ENCODE results near the gene LRRC32. TPM values are rescaled to one million over a fixed set of nuclear protein-coding genes. Genes with fewer than 3 reads are reported as not detected.

The LRRC32 gene
- total RNA-seq, 1 donor from 2014 or later = 0.39 TPM

- TF ChIP-seq CTCF (IDR thresholded peaks at IDR 0.05; ENCODE audit: partially characterized antibody, unreplicated experiment) = no peak
- Mint-ChIP-seq H3K4me1 (ENCODE audit: low read depth, unreplicated experiment) (no peaks in the 10 kb centered on the region), H3K27ac (ENCODE audit: unreplicated experiment) (no peak overlapping the region), H3K4me3 (ENCODE audit: unreplicated experiment) (no peak overlapping the region), H3K36me3 (ENCODE audit: unreplicated experiment) (no peaks in the 10 kb centered on the region), H3K9me3 (ENCODE audit: unreplicated experiment) (peaks cover 4% of the 10 kb centered on the region), H3K27me3 (ENCODE audit: unreplicated experiment) (peaks cover 3% of the 10 kb centered on the region)
- DNase-seq = peak; percentile 4
These were observed 15.6 kb downstream of the LRRC32 start for GRCh38 chr11:76654980-76655379.

GRCh38 chr11:76654298-76654851 is 16.2 kb downstream of the LRRC32 start:
- Mint-ChIP-seq H3K9me3 (ENCODE audit: unreplicated experiment) (peaks cover 4% of the 10 kb centered on the region), H3K4me1 (ENCODE audit: low read depth, unreplicated experiment) (no peaks in the 10 kb centered on the region), H3K27ac (ENCODE audit: unreplicated experiment) (no peak overlapping the region), H3K27me3 (ENCODE audit: unreplicated experiment) (peaks cover 3% of the 10 kb centered on the region), H3K36me3 (ENCODE audit: unreplicated experiment) (no peaks in the 10 kb centered on the region), H3K4me3 (ENCODE audit: unreplicated experiment) (no peak overlapping the region)
- TF ChIP-seq CTCF (IDR thresholded peaks at IDR 0.05; ENCODE audit: partially characterized antibody, unreplicated experiment) = no peak
- peak; percentile 4 for DNase-seq

GRCh38 chr11:76653674-76654284 is 16.8 kb downstream of the LRRC32 start:
- H3K27ac Mint-ChIP-seq (ENCODE audit: unreplicated experiment) = no peak overlapping the region
- peaks cover 4% of the 10 kb centered on the region for H3K9me3 Mint-ChIP-seq (ENCODE audit: unreplicated experiment)
- TF ChIP-seq CTCF (IDR thresholded peaks at IDR 0.05; ENCODE audit: partially characterized antibody, unreplicated experiment) = no peak
- peaks cover 3% of the 10 kb centered on the region for H3K27me3 Mint-ChIP-seq (ENCODE audit: unreplicated experiment)
- no peaks in the 10 kb centered on the region for H3K36me3 Mint-ChIP-seq (ENCODE audit: unreplicated experiment)
- H3K4me1 Mint-ChIP-seq (ENCODE audit: low read depth, unreplicated experiment) = no peaks in the 10 kb centered on the region
- H3K4me3 Mint-ChIP-seq (ENCODE audit: unreplicated experiment) = no peak overlapping the region
- peak; percentile 5 for DNase-seq

- no peaks in the 10 kb centered on the region for H3K36me3 Mint-ChIP-seq (ENCODE audit: unreplicated experiment)
- TF ChIP-seq CTCF (IDR thresholded peaks at IDR 0.05; ENCODE audit: partially characterized antibody, unreplicated experiment) = no peak
- H3K27me3 Mint-ChIP-seq (ENCODE audit: unreplicated experiment) = peaks cover 3% of the 10 kb centered on the region
- peak; percentile 7 for DNase-seq
- H3K27ac Mint-ChIP-seq (ENCODE audit: unreplicated experiment) = no peak overlapping the region
- peaks cover 4% of the 10 kb centered on the region for H3K9me3 Mint-ChIP-seq (ENCODE audit: unreplicated experiment)
- no peak overlapping the region for H3K4me3 Mint-ChIP-seq (ENCODE audit: unreplicated experiment)
- H3K4me1 Mint-ChIP-seq (ENCODE audit: low read depth, unreplicated experiment) = no peaks in the 10 kb centered on the region
These were observed 17.4 kb downstream of the LRRC32 start for GRCh38 chr11:76653012-76653673.

- peaks cover 10% of the 10 kb centered on the region for H3K36me3 Mint-ChIP-seq (ENCODE audit: unreplicated experiment)
- peaks cover under 1% of the 10 kb centered on the region for H3K27me3 Mint-ChIP-seq (ENCODE audit: unreplicated experiment)
- no peaks in the 10 kb centered on the region for H3K4me1 Mint-ChIP-seq (ENCODE audit: low read depth, unreplicated experiment)
- no peak overlapping the region for H3K4me3 Mint-ChIP-seq (ENCODE audit: unreplicated experiment)
- DNase-seq = no peak
- no peak overlapping the region for H3K27ac Mint-ChIP-seq (ENCODE audit: unreplicated experiment)
- peaks cover 5% of the 10 kb centered on the region for H3K9me3 Mint-ChIP-seq (ENCODE audit: unreplicated experiment)
- no peak for TF ChIP-seq CTCF (IDR thresholded peaks at IDR 0.05; ENCODE audit: partially characterized antibody, unreplicated experiment)
These were observed 20.6 kb downstream of the LRRC32 start for GRCh38 chr11:76649851-76650372.
